ENCODE measurements around the gene TTYH2.

DNA sequence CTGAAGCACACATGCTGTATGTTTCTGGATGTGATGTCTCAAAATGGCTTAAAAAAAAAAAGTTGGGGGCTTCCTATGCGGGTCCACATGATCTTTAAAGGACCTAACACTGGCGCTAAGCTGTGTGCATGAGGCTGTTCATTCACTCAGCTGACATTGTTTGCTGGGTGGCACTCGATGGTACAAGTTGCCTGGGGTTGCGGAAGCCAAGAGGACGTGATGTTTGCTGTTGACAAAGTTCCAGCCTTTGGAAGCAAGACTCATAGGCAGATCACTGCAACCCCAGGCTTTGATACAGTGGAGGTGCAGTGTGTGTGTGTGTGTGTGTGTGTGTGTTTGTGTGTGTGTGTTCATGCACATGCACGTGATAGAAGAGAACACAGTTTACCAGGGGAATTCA is 31.2 kb downstream of the TTYH2 start:
- TF ChIP-seq, protein P1, sequence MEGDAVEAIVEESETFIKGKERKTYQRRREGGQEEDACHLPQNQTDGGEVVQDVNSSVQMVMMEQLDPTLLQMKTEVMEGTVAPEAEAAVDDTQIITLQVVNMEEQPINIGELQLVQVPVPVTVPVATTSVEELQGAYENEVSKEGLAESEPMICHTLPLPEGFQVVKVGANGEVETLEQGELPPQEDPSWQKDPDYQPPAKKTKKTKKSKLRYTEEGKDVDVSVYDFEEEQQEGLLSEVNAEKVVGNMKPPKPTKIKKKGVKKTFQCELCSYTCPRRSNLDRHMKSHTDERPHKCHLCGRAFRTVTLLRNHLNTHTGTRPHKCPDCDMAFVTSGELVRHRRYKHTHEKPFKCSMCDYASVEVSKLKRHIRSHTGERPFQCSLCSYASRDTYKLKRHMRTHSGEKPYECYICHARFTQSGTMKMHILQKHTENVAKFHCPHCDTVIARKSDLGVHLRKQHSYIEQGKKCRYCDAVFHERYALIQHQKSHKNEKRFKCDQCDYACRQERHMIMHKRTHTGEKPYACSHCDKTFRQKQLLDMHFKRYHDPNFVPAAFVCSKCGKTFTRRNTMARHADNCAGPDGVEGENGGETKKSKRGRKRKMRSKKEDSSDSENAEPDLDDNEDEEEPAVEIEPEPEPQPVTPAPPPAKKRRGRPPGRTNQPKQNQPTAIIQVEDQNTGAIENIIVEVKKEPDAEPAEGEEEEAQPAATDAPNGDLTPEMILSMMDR (conservative IDR thresholded peaks at IDR 0.05) = no peak
- TF ChIP-seq EZH2 (IDR thresholded peaks at IDR 0.05; ENCODE audit: low read depth) = no peak
